HUDEP-2 (cell line): ENCODE results near the gene GET4.
"Not testable (repeated sequence)": the region's sequence is repeated elsewhere in the genome, so short reads cannot be mapped to it uniquely, and the experiment has no call there.

Source experiments
- DNase-seq, 76 experiments: peaks; one replicate each; lab custom pipeline; 2025; ENCODE audit not compliant: unreplicated experiment in 76 of 76; lab: John Stamatoyannopoulos, UW

GET4 gene

DNA sequence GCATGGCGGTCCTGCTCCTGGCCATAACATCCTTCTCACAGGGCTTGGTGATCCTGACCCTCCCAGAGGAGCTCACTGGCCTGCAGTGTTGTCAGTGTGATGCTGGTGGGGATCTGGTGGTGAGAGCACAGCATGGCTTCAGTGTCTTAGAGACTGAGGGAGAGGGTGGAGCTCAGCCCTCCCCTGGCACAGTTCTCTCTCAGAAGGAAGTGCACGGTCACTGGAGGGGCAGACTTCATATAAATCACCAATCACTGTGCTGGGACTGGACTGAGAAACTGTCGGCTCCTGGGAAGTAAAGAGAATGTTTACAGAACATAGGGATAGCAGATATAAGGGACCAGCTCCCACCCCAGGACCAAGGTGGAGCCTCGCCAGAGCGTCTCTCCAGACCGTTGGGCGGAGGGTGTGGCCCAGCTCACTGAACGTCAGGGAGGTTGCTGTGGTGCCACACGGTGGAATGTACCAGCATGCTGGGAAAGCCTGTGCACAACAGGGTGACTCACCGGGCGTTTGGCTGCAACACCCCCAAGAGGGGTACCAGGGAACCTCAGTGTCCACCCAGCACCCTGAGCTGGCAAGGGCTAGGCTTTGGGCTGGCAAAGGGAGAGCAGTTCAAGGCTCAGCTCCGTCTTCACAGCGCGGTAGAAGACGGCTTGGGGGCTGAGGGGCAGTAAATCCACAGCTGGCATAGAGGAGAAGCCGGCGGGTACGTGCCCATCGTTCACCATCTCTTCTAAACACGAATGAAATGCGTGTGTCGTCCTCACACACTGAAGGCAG, 8.8 kb upstream of the GET4 start:
- DNase-seq, result peak in 72 of 76 experiments; percentile 15 to 90 (median 74)

DNA sequence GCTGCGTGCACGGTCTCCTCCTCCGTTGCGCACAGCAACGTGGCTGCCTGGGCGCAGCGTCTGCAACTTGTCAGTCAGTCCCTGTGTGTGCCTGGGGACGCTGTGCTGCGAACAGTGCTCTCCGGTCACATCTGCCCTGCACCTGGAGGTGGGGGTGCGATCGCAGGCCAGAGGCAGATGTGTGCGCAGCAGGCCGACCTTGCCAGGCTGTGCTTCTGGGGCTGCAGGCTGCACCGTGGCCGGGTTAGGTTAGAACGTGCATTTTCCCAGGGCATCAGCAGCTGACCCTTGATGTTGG, 8.2 kb upstream of the GET4 start:
- DNase-seq, result no peak

DNA sequence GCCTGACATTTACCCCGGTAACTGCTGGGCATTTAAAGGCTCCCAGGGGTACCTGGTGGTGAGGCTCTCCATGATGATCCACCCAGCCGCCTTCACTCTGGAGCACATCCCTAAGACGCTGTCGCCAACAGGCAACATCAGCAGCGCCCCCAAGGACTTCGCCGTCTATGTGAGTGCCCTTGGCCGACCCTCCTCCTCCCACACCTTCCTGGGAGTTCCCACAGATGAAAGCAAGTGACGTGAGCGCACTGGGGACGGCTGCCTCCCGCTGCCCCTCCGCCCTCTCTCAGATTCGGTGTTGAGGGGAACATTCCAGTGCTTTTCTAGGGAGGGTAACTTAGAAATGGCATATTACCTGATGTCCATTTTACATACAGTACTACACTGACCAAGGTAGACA, 7.0 kb upstream of the GET4 start:
- no peak for DNase-seq

DNA sequence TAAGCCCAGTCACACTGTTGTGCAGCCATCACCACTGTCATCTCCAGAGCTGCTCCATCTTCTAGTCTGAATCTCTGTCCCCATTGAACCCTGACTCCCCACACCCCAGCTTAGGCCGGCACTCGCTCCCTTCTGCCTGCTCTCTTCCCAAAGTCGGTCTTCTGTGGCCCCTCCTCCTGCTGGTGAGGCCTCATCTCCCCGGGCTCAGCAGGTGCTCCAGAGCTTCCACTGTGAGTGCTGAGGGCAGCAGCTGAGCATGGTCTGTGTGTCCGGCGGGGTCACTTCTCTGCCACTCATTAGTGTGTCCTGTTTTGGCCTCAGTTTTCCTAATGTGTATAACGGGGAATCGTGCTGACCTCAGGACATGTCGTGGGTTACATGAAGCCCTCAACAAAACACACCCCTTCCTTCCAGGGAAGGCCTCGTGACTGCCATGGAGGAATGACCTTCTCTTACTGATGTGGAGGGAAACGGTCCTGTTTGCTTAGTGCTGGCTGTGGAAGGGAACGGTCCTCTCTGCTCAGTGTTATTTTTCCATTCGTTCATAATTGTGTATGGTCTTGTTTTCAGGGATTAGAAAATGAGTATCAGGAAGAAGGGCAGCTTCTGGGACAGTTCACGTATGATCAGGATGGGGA, 4.3 kb upstream of the GET4 start:
- DNase-seq, result no peak

- not testable (repeated sequence) for DNase-seq
These were observed 3.7 kb upstream of the GET4 start for GRCh38 chr7:872685-873084.

DNA sequence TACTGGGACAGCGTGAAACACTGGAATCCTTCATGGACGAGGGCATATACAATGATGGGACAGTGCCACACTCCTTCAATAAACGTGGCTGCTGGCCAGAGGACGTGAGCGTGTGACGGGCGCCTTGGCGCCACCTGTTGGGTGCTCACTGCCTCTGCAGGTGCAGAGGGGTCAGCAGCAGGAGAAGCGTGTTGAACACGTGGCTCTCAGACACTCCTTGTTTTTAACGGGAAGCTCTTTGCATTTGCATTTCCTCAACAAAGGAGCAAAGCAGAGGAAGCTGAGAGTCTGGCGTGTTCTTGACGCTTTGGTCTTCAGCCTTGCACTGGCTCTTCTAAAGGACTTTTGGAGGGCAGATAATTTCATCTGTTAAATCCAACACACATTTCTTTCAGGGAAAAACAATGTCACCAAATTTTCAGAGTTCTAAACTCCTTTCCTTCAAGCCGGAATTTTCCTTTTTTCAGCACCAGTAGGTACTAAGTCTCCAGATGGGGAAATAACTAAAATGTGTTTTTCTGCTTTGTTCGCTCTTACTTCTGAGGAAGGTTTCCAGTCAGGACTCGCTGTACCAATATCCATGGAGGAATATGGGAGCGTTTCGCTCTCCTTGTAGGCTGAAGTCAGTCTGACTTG, 2.9 kb upstream of the GET4 start:
- DNase-seq, result peak in 72 of 76 experiments; percentile 46 to 92 (median 80)

- peak in 70 of 76 experiments; percentile 9 to 82 (median 53) for DNase-seq
These were observed 2.2 kb upstream of the GET4 start for GRCh38 chr7:874031-874749.

DNA sequence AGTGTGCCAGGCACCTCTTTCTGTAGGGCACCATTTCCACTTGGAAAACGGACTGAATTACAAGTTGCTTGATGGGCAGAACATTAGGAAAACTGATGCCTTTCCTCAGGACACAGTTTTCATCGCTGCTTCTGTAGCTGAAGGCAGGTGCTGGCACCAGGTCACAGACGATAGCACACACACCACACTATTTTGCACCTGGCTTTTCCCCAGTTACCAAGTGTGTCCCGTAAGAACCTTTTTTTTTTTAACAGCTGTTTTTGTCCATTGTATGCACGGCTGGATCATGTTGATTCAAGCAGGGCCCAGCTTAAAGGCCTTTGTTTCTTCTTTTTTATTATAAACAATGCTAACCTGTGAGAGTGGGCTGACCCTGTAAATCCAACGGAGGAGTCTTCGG, 1.3 kb upstream of the GET4 start:
- peak in 4 of 76 experiments; percentile 13 to 29 (median 20) for DNase-seq

DNA sequence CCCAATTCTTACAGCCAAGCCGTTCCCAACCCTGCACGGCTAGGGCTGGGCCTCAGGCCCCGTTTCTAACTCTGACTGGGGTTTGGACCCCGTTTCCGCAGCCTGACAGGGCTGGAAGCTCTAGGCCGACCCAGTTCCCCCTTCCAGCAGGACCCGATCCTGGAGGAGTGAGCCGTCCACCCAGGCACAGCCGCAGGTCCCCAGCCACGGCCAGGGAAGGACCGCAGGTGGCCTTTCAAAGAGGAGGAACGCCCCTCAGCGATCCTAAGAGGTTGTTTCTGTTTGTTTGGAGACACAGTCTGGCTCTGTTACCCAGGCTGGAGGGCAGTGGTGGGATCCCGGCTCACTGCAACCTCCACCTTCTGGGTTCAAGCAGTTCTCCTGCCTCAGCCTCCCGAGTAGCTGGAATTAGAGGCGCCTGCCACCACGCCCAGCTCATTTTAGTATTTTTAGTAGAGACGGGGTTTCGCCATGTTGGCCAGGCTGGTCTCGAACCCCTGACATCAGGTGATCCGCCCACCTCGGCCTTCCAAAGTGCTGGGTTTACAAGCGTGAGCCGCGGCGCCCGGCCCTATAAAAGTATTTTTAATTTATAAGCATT, 778 bp upstream of the GET4 start:
- DNase-seq, result peak in 2 of 76 experiments; percentile 55 to 62

DNA sequence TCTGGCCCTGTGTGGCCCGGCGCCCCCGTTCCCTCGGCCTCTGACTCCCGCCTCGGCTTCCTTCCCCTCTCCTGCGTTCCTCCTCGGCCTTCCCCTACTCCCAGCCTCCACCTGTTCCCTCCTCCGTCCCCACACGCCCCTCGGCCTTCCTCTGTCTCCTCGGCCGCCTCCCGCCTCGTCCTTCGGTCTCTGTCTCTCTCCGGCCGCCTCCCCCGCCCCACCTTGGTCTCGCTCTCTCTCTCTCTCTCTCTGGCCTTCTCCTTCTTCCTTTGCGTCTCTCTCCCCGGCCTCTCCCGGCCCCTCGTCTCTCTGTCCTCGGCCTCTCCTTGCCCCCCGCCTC, 588 bp downstream of the GET4 start:
- peak in 26 of 76 experiments; percentile 14 to 67 (median 49) for DNase-seq

DNA sequence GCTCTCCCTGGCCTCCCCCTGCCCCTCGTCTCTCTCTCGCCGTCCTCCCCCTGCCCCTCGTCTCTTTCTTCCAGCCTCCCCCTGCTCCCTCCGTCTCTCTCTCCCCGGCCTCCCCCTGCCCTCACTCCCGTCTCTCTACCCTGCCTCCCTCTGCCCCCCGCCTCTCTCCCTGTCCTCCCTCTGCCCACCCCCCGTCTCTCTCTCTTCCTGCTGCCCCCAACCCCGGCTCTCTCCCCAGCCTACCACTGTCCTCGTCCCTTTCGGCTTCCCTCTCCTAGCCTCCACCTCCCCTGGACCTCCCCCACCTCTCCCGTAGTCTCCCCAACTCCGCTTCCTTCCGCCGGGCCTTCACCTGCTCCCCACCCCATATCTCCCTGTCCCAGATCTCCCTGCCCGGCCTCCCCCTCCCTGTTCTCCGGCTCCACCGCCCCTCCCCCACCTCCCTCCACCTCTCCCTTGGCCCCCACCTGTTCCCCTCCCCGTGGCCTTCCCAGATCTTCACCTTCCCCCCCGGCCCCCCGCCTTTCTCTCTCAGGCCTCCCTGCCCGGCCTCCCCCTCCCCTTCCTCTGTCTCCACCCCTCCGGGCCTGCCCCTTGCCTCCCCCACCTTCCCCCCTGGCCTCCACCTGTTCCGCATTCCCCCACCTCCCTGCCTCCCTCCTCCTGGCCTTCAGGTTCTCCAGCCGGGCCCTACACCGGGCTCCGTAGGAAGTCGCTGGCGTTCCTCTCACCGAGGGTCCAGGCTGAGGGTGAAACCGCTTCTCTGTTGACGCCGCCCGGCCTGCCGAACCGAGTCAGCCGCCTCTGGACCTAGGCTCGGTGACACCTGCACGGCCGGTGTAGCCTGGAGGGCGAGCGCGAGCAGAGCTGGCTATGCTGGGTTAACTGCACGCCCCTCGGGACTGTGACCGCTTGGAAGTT, 1.2 kb downstream of the GET4 start:
- DNase-seq, result peak in 30 of 76 experiments; percentile 4 to 48 (median 24)

DNA sequence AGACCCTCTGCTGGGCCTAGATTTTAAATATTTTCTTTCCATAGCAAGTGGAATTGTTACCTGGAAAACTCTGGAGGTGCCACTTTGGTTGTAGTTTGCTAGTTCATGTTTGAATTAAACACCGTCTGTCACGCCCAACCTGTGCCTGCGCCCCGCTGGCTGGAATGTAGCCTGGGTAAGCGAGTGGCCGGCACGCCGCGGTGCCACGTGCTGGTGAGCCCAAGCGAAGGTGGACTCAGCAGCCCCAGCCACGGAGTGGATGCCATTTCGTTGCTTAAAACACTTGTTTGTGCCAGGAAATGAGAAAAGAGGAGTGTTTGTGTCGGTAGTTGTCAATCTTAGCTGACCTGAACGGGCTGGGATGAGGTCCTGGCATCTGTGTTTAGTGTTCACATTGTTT, 2.7 kb downstream of the GET4 start:
- DNase-seq, result no peak

DNA sequence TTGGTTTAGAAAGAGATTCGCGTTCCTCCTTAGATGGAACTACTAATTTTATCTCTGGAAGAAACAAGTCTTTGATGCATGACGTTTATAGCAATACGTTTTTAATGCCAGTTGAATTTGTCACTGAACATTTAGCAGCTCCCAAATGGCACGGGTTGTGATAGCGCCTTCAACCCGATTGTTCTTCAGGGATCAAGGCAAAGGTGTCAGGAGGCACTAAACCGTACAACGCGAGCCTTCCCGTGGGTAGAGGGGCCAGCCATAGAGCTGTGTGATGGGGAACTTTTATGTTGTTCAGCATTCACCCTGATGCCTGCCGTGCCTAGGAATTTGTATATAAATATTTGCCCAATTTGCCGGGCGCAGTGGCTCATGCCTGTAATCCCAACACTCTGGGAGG, 3.4 kb downstream of the GET4 start:
- no peak for DNase-seq

DNA sequence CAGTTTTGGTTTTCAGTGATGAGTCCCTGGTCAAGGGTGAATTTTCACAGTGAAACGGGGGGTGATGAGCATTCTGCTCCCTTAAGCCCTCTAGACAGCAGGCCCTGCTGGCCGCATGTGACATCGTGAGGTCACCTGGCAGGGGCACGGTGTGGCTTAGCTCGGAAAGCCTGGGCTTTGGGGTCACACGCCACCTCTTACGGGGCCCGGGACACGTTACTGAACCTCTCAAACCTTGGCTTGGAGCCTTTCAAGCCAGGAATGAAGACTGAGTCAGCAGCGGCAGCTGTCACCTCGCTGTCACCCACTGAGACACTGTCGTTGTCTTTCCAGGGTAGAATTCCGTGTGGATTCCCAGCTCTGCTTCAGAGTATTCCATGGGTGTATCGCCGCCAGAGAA, 4.1 kb downstream of the GET4 start:
- DNase-seq, result no peak

- no peak for DNase-seq
These were observed 5.3 kb downstream of the GET4 start for GRCh38 chr7:881441-882234.

DNA sequence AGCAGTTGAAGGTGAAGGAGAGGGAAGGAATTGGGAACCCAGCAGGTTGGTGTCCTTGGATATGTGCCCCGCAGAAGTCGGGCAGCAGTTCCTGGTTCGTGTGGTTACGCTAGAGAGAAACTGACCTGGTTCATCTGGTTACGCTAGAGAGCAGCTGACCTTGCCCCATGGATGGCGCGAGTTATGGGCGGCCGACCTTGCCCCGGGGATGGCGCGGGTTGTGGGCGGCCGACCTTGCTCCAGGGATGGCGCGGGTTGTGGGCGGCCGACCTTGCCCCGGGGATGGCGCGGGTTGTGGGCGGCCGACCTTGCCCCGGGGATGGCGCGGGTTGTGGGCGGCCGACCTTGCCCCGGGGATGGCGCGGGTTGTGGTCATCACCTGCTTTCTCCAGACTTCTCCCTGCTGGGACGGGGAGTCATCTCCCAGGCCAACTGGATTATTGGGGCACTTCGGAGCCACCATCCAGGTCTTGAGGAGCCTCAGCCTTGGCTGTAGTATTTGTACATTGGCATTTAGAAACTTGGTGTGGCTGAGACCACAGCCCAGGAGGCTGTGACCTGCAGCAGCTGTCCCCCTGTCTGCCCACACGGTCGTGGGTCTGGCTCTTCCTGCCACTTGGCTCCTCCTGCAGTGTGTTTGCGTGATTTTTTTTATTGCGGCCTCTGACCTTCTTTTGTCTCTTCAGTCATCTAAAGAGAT, 6.1 kb downstream of the GET4 start:
- DNase-seq, result no peak

- DNase-seq, result no peak
These were observed 7.0 kb downstream of the GET4 start for GRCh38 chr7:883055-884021.
